Esophagus squamous epithelium (tissue), 5 donors: ENCODE results near the gene SPP1. TPM values are rescaled to one million over a fixed set of nuclear protein-coding genes. Genes with fewer than 3 reads are reported as not detected.
A peak's percentile ranks its signal among the peaks of the same experiment; 100 is the strongest.
"Not testable (repeated sequence)": the region's sequence is repeated elsewhere in the genome, so short reads cannot be mapped to it uniquely, and the experiment has no call there.

ENCODE experiments used
- DNase-seq: peaks from one replicate; lab custom pipeline; 2025; lab: John Stamatoyannopoulos, UW
- H3K27ac ChIP-seq, 4 donors: fragments of 200-600 bp; sonication (generic); one replicate each; pipeline ENCODE4 v1.5.1; 2016 to 2019; ENCODE audit warnings: mild to moderate bottlenecking in 1 of 4
- H3K27me3 ChIP-seq, 4 donors: fragments of 200-600 bp; sonication (generic); 1 replicate in 3 of 4; 2 replicates in 1 of 4; pipeline versions ENCODE4 v1.5.1 to v1.6.0; 2017 to 2021; ENCODE audit warnings: antibody characterized with exemption in 1 of 4
- H3K36me3 ChIP-seq, 3 donors: fragments of 200-600 bp; sonication (generic); one replicate each; pipeline ENCODE4 v1.5.1; 2016 to 2019
- H3K4me1 ChIP-seq, 3 donors: fragments of 200-600 bp; sonication (generic); one replicate each; pipeline ENCODE4 v1.5.1; 2017 to 2019
- H3K4me3 ChIP-seq, 4 donors: fragments of 200-600 bp; sonication (generic); 1 replicate in 3 of 4; 2 replicates in 1 of 4; pipeline ENCODE4 v1.5.1; 2016 to 2019; ENCODE audit warnings: mild to moderate bottlenecking in 2 of 4, moderate library complexity in 1 of 4
- H3K9me3 ChIP-seq, 3 donors: fragments of 200-600 bp; sonication (generic); one replicate each; pipeline ENCODE4 v1.5.1; 2016 to 2019
- POLR2A ChIP-seq, 4 donors: fragments of 450-650 bp; IDR thresholded peaks; one replicate each; pipeline ENCODE4 v1.6.1; 2017; ENCODE audit warnings: antibody characterized with exemption in 4 of 4, mild to moderate bottlenecking in 4 of 4, moderate library complexity in 3 of 4
- WGBS, 2 donors: methylation state at CpG; one replicate each; pipeline ENCODE4 v1.1.5; 2018; 5-methylcytosine and 5-hydroxymethylcytosine counted together
- intact Hi-C: fragments of 100-400 bp; cut with DNase I; formaldehyde crosslinking; loops from one replicate; pipeline ENCODE4 v1.15.0; 2022
- total RNA-seq, 4 donors: library from RNA; depleted of rRNA; stranded (reverse); fragments of >200 nt; gene quantifications; one replicate each; pipeline ENCODE4 v1.1.0, GENCODE V29; 2016
- TF ChIP-seq, protein P1 (sequence below), 6 experiments: fragments of 450-650 bp in 4 of 6; fragments of 200-600 bp in 2 of 6; sonication (generic) in 2 of 6; IDR thresholded peaks; one replicate each; pipeline ENCODE4 v1.5.1; 2016 to 2019; ENCODE audit warnings: antibody characterized with exemption in 6 of 6, mild to moderate bottlenecking in 4 of 6, moderate library complexity in 4 of 6
- donor health status: DM: yes; HTN: yes; CAD: no.

The SPP1 gene
- total RNA-seq, 4 donors from 2014 or later = 0.15 to 4.0 (median 2.5) TPM

DNA sequence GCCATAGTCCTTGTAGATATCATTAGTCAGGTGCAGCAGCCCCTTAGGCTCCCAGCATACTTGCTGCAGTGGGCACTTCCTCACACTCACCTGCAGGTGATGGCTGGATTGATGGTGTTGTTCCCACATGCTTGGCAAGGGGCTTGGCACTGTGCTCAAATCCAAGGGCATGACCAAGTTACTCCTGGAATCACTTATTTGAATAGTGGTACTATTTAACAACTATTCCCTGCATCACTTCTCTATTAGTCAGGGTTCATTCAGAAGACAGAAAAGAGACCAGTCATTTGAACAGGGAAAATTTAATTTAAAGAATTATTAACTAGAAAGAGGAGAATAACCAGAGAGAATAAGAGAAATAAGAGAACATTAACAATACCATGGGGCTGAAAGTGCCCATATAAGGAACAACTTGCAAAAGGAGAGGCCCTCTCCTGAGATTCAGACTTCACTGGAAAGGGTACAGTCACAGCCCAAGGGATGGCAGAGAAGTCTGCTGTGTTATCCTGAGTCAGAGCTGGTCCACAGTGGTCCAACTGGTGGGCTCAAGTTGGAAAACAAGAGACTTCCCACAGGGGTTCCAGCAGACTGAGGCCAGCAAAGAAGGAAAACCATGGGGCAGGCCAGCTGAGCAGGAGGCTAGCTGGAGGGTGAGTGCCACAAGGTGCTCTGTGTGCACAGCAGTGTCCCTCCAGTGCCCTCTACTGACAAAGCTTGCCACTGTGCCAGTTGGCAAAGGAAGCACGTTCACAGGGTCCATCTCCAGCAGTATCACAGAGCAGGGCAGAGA is 9.8 kb downstream of the SPP1 start:
- Histone ChIP-seq H3K27ac (no peak overlapping the region), H3K4me1 (no peaks in the 10 kb centered on the region), H3K4me3 (no peak overlapping the region), H3K36me3 (no peaks in the 10 kb centered on the region), H3K27me3 (no peaks in the 10 kb centered on the region), H3K9me3 (no peaks in the 10 kb centered on the region)
- DNase-seq = no peak
- WGBS, 2 donors = 0% methylated on average over 1 of the region's 1 CpG; no CpG with 5 or more reads in 1 of the 2 donors
- intact Hi-C loops = no loop called here
- TF ChIP-seq POLR2A (IDR thresholded peaks at IDR 0.05) = no peak
- TF ChIP-seq, protein P1, sequence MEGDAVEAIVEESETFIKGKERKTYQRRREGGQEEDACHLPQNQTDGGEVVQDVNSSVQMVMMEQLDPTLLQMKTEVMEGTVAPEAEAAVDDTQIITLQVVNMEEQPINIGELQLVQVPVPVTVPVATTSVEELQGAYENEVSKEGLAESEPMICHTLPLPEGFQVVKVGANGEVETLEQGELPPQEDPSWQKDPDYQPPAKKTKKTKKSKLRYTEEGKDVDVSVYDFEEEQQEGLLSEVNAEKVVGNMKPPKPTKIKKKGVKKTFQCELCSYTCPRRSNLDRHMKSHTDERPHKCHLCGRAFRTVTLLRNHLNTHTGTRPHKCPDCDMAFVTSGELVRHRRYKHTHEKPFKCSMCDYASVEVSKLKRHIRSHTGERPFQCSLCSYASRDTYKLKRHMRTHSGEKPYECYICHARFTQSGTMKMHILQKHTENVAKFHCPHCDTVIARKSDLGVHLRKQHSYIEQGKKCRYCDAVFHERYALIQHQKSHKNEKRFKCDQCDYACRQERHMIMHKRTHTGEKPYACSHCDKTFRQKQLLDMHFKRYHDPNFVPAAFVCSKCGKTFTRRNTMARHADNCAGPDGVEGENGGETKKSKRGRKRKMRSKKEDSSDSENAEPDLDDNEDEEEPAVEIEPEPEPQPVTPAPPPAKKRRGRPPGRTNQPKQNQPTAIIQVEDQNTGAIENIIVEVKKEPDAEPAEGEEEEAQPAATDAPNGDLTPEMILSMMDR (IDR thresholded peaks at IDR 0.05) = peak in 5 of 6 experiments; percentile 13 to 40 (median 30)

DNA sequence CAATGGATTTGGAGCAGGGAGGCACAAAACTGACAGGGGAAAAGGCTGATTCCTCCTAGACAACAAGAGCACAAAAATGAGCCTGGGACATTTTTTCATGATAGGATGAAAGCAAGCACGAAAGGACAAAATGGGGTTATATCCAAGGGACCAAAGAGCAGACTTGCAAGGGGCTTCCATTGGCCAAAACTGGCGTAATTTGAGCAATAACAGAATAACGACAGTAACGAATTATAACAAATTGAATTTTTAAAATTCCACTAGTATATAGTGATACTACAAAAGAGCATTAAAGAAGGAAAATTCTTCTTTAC is 10.3 kb downstream of the SPP1 start:
- DNase-seq = no peak
- H3K4me1 ChIP-seq = no peaks in the 10 kb centered on the region
- TF ChIP-seq, protein P1 (IDR thresholded peaks at IDR 0.05) = no peak
- TF ChIP-seq POLR2A (IDR thresholded peaks at IDR 0.05) = no peak
- H3K27ac ChIP-seq = no peak overlapping the region
- no peaks in the 10 kb centered on the region for H3K27me3 ChIP-seq
- 58 to 75% methylated on average over 4 of the region's 4 CpGs for WGBS, 2 donors
- H3K4me3 ChIP-seq = no peak overlapping the region
- no peaks in the 10 kb centered on the region for H3K36me3 ChIP-seq
- H3K9me3 ChIP-seq = no peaks in the 10 kb centered on the region
- intact Hi-C loops = no loop called here

DNA sequence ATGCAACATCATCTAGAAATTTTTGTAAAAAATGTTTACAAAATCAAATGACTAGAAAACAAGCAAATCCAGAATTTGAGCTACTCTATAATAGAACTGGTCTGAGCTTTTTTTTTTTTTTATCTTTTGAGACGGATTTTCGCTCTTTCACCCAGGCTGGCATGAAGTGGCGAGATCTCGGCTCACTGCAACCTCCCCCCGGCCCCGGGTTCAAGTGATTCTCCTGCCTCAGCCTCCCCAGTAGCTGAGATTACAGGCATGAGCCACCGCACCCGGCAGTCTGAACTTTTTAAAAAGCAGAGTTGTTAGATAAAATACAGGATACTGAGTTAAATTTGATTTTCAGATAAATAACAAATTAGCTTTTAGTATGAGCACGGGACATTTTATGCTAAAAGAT is 11.0 kb downstream of the SPP1 start:
- no peaks in the 10 kb centered on the region for H3K9me3 ChIP-seq
- no peak overlapping the region for H3K27ac ChIP-seq
- 88% methylated on average over 9 of the region's 9 CpGs for WGBS, 2 donors
- no peak for DNase-seq
- no peaks in the 10 kb centered on the region for H3K36me3 ChIP-seq
- no peaks in the 10 kb centered on the region for H3K27me3 ChIP-seq
- intact Hi-C loops = no loop called here
- TF ChIP-seq, protein P1 (IDR thresholded peaks at IDR 0.05) = no peak
- no peak for TF ChIP-seq POLR2A (IDR thresholded peaks at IDR 0.05)
- H3K4me3 ChIP-seq = no peak overlapping the region
- H3K4me1 ChIP-seq = no peaks in the 10 kb centered on the region

DNA sequence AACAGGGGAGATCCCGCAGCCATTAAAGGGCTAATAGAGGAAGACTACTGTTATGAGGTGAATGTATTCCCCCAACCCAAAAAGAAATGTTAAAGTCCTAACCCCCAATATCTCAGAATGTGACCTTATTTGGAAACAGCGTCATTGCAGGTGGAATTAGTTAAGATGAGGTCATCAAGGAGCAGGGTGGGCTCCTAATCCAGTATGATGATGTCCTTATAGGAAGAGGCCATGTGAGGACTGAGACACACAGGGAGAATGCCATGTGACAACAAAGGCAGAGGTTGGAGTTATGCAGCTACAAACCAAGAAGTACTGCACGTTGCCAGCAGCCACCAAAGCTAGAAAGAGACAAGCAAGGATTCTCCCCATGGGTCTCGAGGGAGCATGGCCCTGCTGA is 14.3 kb downstream of the SPP1 start:
- Histone ChIP-seq H3K9me3 (no peaks in the 10 kb centered on the region), H3K27ac (no peak overlapping the region), H3K4me3 (no peak overlapping the region), H3K36me3 (no peaks in the 10 kb centered on the region), H3K4me1 (no peaks in the 10 kb centered on the region), H3K27me3 (no peaks in the 10 kb centered on the region)
- DNase-seq = no peak
- TF ChIP-seq, protein P1 (IDR thresholded peaks at IDR 0.05) = no peak
- no peak for TF ChIP-seq POLR2A (IDR thresholded peaks at IDR 0.05)
- intact Hi-C loops = no loop called here
- 69 to 79% methylated on average over 4 of the region's 4 CpGs for whole genome bisulfite sequencing, 2 donors

DNA sequence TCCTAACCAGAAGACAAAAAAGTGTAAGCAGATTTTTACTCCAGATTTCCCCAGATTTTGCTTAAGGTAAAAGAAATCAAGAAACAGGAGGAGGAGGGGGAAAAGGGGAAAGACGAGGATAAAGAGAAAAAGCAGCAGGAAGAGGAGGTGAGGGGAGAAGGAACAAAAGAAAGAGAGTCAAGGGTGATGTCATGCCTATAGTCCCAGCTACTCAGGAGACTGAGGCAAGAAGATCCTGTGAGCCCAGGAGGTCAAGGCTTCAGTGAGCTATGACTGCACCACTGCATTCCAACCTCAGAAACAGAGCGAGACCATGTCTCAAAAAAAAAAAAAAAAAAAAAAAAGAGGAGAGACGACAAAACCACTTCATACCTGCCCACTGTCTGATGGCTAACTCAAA is 19.9 kb downstream of the SPP1 start:
- Histone ChIP-seq H3K27me3 (no peaks in the 10 kb centered on the region), H3K36me3 (no peaks in the 10 kb centered on the region), H3K27ac (no peak overlapping the region), H3K4me3 (no peak overlapping the region), H3K9me3 (no peaks in the 10 kb centered on the region), H3K4me1 (no peaks in the 10 kb centered on the region)
- WGBS, 2 donors = 73 to 82% methylated on average over 3 of the region's 3 CpGs
- intact Hi-C loops = no loop called here
- TF ChIP-seq, protein P1 (IDR thresholded peaks at IDR 0.05) = no peak
- no peak for TF ChIP-seq POLR2A (IDR thresholded peaks at IDR 0.05)
- no peak for DNase-seq

DNA sequence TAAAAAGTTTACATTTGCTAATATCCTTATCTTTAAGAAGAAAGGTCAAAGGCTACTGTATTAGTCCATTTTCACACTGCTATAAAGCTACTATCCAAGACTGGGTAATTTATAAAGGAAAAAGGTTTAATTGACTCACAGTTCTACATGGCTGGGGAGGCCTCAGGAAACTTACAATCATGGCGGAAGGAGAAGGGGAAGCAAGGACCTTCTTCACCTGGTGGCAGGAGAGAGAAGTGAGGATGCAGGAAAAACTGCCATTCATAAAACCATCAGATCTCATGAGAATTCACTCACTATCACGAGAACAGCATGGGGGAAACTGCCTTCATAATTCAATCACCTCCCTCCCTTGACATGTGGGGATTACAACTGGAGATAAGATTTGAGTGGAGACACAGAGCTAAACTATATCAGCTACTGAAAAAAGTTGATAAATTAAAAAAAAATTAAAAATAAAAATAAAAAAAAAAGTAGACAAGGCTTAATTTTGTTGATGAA is 23.7 kb downstream of the SPP1 start:
- H3K36me3 ChIP-seq, H3K4me3 ChIP-seq, intact Hi-C loops, H3K9me3 ChIP-seq, DNase-seq, H3K4me1 ChIP-seq, H3K27me3 ChIP-seq, H3K27ac ChIP-seq: not testable (repeated sequence)
- 73 to 92% methylated on average over 2 of the region's 2 CpGs for WGBS, 2 donors
